Neural cell (in vitro differentiated cells): Measurements from ENCODE around the gene NUB1. TPM values are rescaled to one million over a fixed set of nuclear protein-coding genes. Genes with fewer than 3 reads are reported as not detected.

ENCODE experiments used
- H2AFZ ChIP-seq: fragments of 200-600, 300-800 bp; sonication (generic), shearing (Covaris generic); 2 replicates; pipeline ENCODE4 v1.6.0; 2014; ENCODE audit warnings: low read depth, mild to moderate bottlenecking, antibody characterized with exemption, low read length, moderate library complexity
- H3F3A ChIP-seq: fragments of 200-600 bp; shearing (Covaris generic); 2 replicates; pipeline ENCODE4 v1.6.1; 2016; ENCODE audit warnings: mild to moderate bottlenecking, moderate library complexity, mixed read lengths, antibody characterized with exemption, low read length; ENCODE audit not compliant: insufficient read depth, poor library complexity, severe bottlenecking
- H3K27ac ChIP-seq: fragments of 200-600, 300-800 bp; sonication (generic), shearing (Covaris generic); 2 replicates; pipeline ENCODE4 v1.5.1; 2014; ENCODE audit warnings: mild to moderate bottlenecking, low read length, moderate library complexity
- H3K27me3 ChIP-seq: fragments of 300-800, 200-600 bp; sonication (generic), shearing (Covaris generic); 2 replicates; pipeline ENCODE4 v1.6.0; 2014; ENCODE audit warnings: mild to moderate bottlenecking, low read depth, low read length, moderate library complexity; ENCODE audit not compliant: insufficient read depth
- H3K36me3 ChIP-seq: fragments of 300-800, 200-600 bp; sonication (generic), shearing (Covaris generic); 2 replicates; pipeline ENCODE4 v1.5.1; 2014; ENCODE audit warnings: mild to moderate bottlenecking, antibody characterized with exemption, low read length, moderate library complexity; ENCODE audit not compliant: insufficient read depth
- H3K4me2 ChIP-seq: fragments of 300-800, 200-600 bp; sonication (generic), shearing (Covaris generic); 2 replicates; pipeline ENCODE4 v1.6.0; 2014; ENCODE audit warnings: mild to moderate bottlenecking, low read length
- H3K4me3 ChIP-seq: fragments of 300-800, 200-600 bp; sonication (generic), shearing (Covaris generic); 2 replicates; pipeline ENCODE4 v1.5.1; 2014; ENCODE audit warnings: mild to moderate bottlenecking, low read length, moderate library complexity
- H3K79me2 ChIP-seq: fragments of 200-600 bp; shearing (Covaris generic); replicated peaks from 2 replicates; pipeline ENCODE4 v1.6.0; 2014; ENCODE audit warnings: mild to moderate bottlenecking, low read length, moderate library complexity; ENCODE audit not compliant: insufficient read depth
- H3K9ac ChIP-seq: fragments of 300-800, 200-600 bp; sonication (generic), shearing (Covaris generic); 2 replicates; pipeline ENCODE4 v1.6.1; 2016; ENCODE audit warnings: mild to moderate bottlenecking, low read length, mixed read lengths
- H3K9me2 ChIP-seq: fragments of 200-600 bp; shearing (Covaris generic); 2 replicates; pipeline ENCODE4 v1.6.1; 2016; ENCODE audit warnings: mild to moderate bottlenecking, low read length, mixed read lengths; ENCODE audit not compliant: insufficient read depth
- H3K9me3 ChIP-seq: fragments of 200-600, 300-800 bp; sonication (generic), shearing (Covaris generic); 2 replicates; pipeline ENCODE4 v1.6.1; 2016; ENCODE audit warnings: mild to moderate bottlenecking, mixed run types, low read length, moderate library complexity, mixed read lengths
- H4K20me1 ChIP-seq: fragments of 200-600 bp; shearing (Covaris generic); 2 replicates; pipeline ENCODE4 v1.6.1; 2016; ENCODE audit warnings: mild to moderate bottlenecking, mixed run types; ENCODE audit not compliant: insufficient read depth
- CTCF ChIP-seq: fragments of 450-650 bp; IDR thresholded peaks from 2 replicates; pipeline ENCODE4 v1.5.1; 2014; ENCODE audit warnings: antibody characterized with exemption, mild to moderate bottlenecking, moderate library complexity; ENCODE audit not compliant: poor library complexity, severe bottlenecking
- EP300 ChIP-seq: fragments of 450-650 bp; conservative IDR thresholded peaks from 2 replicates; pipeline ENCODE4 v1.6.1; 2014; ENCODE audit warnings: antibody characterized with exemption, mild to moderate bottlenecking, moderate library complexity; ENCODE audit not compliant: poor library complexity, severe bottlenecking
- EZH2 ChIP-seq: fragments of 200-600, 300-800 bp; shearing (Covaris generic), sonication (generic); IDR thresholded peaks from 2 replicates; pipeline ENCODE4 v1.6.1; 2014; ENCODE audit warnings: antibody characterized with exemption, low read length, borderline replicate concordance, mild to moderate bottlenecking; ENCODE audit not compliant: insufficient read depth, poor library complexity, severe bottlenecking
- MXI1 ChIP-seq: fragments of 450-650 bp; conservative IDR thresholded peaks from 2 replicates; pipeline ENCODE4 v1.6.1; 2014; ENCODE audit warnings: antibody characterized with exemption, mild to moderate bottlenecking; ENCODE audit not compliant: poor library complexity, severe bottlenecking
- POLR2AphosphoS5 ChIP-seq: IDR thresholded peaks from 2 replicates; pipeline ENCODE4 v1.6.1; 2012
- RAD21 ChIP-seq: fragments of 450-650 bp; conservative IDR thresholded peaks from 2 replicates; pipeline ENCODE4 v1.6.1; 2014; ENCODE audit warnings: antibody characterized with exemption, mild to moderate bottlenecking, moderate library complexity
- REST ChIP-seq: IDR thresholded peaks from 2 replicates; pipeline ENCODE4 v1.6.1; 2012; ENCODE audit warnings: borderline replicate concordance
- SMC3 ChIP-seq: fragments of 450-650 bp; conservative IDR thresholded peaks from 2 replicates; pipeline ENCODE4 v1.6.1; 2014; ENCODE audit warnings: antibody characterized with exemption, mild to moderate bottlenecking, moderate library complexity; ENCODE audit not compliant: poor library complexity
- TAF1 ChIP-seq: IDR thresholded peaks from 2 replicates; pipeline ENCODE4 v1.6.1; 2012; ENCODE audit warnings: low read depth
- polyA plus RNA-seq: library from polyadenylated mRNA; depleted of rRNA; stranded (reverse); fragments of >200 nt; gene quantifications from 2 replicates; pipeline ENCODE4 v1.2.3, GENCODE V29; 2014

Gene NUB1
- polyA plus RNA-seq, 1 donor from 2014 or later: 48.4 TPM

GRCh38 chr7:151427705-151428377 lies 86.2 kb downstream of the NUB1 start:
- TF ChIP-seq EP300: no peak
- TF ChIP-seq RAD21: no peak
- no peak for TF ChIP-seq CTCF
- no peak for TF ChIP-seq SMC3
- no peak for TF ChIP-seq POLR2AphosphoS5
- TF ChIP-seq EZH2: no peak
- no peak for TF ChIP-seq REST
- TF ChIP-seq MXI1: no peak
- no peak for TF ChIP-seq TAF1
- no peaks in the 10 kb centered on the region for H3K27me3 ChIP-seq
- H3K4me2 ChIP-seq: no peak overlapping the region
- H3K27ac ChIP-seq: no peak overlapping the region
- peaks cover 5% of the 10 kb centered on the region for H3K9me3 ChIP-seq
- H3K9me2 ChIP-seq: no peaks in the 10 kb centered on the region
- no peak overlapping the region for H2AFZ ChIP-seq
- H4K20me1 ChIP-seq: no peaks in the 10 kb centered on the region
- H3K4me3 ChIP-seq: no peak overlapping the region
- no peaks in the 10 kb centered on the region for H3F3A ChIP-seq
- no peaks in the 10 kb centered on the region for H3K79me2 ChIP-seq
- no peaks in the 10 kb centered on the region for H3K36me3 ChIP-seq
- H3K9ac ChIP-seq: no peak overlapping the region

Other genes starting within 250 kb of the NUB1 start
- gene GBX1, start 174.1 kb upstream of the NUB1 start, polyA plus RNA-seq: not detected in 2 replicates
- not detected in 2 replicates for gene ASB10, start 154.6 kb upstream of the NUB1 start, polyA plus RNA-seq
- gene H2BK1, start 131.3 kb upstream of the NUB1 start, polyA plus RNA-seq: not detected in 2 replicates
- gene ABCF2, start 114.6 kb upstream of the NUB1 start, polyA plus RNA-seq: 32.7 and 45.8 TPM in 2 replicates
- gene CHPF2, start 109.3 kb upstream of the NUB1 start, polyA plus RNA-seq: 22.1 and 22.5 TPM in 2 replicates
- 199 and 216 TPM in 2 replicates for gene SMARCD3, start 93.1 kb upstream of the NUB1 start, polyA plus RNA-seq
- gene WDR86, start 68.2 kb downstream of the NUB1 start, polyA plus RNA-seq: 45.6 and 46.2 TPM in 2 replicates
- not detected in 2 replicates for gene CRYGN, start 98.3 kb downstream of the NUB1 start, polyA plus RNA-seq
- gene RHEB, start 178.1 kb downstream of the NUB1 start, polyA plus RNA-seq: 229 and 289 TPM in 2 replicates